H1 (cell line): Measurements from ENCODE around the gene TNFAIP1. TPM values are rescaled to one million over a fixed set of nuclear protein-coding genes. Genes with fewer than 3 reads are reported as not detected.

Experiments used
- BRCA1 ChIP-seq: IDR thresholded peaks from 2 replicates; pipeline ENCODE4 v1.6.1; 2012; ENCODE audit warnings: low read depth, low read length, improper control_type of control experiment
- CREB1 ChIP-seq: IDR thresholded peaks from 2 replicates; pipeline ENCODE4 v1.6.1; 2012; ENCODE audit warnings: inconsistent platforms
- GABPA ChIP-seq: IDR thresholded peaks from 2 replicates; pipeline ENCODE4 v1.6.1; 2011; ENCODE audit warnings: mild to moderate bottlenecking, low read length, moderate library complexity, borderline replicate concordance; ENCODE audit not compliant: insufficient read depth
- KDM1A ChIP-seq: fragments of 200-600, 300-600 bp; sonication (generic); IDR thresholded peaks from 2 replicates; pipeline ENCODE4 v1.7.1; 2016; ENCODE audit warnings: mild to moderate bottlenecking, low read length, borderline replicate concordance
- MAFK ChIP-seq: IDR thresholded peaks from 2 replicates; pipeline ENCODE4 v1.6.1; 2012; ENCODE audit warnings: low read depth, mild to moderate bottlenecking, improper control_type of control experiment, low read length
- POLR2A ChIP-seq, 2 experiments: IDR thresholded peaks; 1 replicate in 1 of 2; 2 replicates in 1 of 2; pipeline ENCODE4 v1.6.1; 2011; ENCODE audit warnings: low read depth in 2 of 2, low read length in 2 of 2, mild to moderate bottlenecking in 2 of 2; ENCODE audit errors: control extremely low read depth in 1 of 2
- SRF ChIP-seq: IDR thresholded peaks from 2 replicates; pipeline ENCODE4 v1.6.1; 2011; ENCODE audit warnings: mild to moderate bottlenecking, low read depth, low read length, moderate library complexity
- polyA plus RNA-seq, 7 experiments: library from polyadenylated mRNA; depleted of rRNA in 3 of 7; stranded (reverse) in 5 of 7; unstranded in 2 of 7; fragments of >200 nt in 5 of 7; fragments of 200-250 nt in 2 of 7; gene quantifications; 1 replicate in 5 of 7; 2 replicates in 1 of 7; 4 replicates in 1 of 7; pipeline versions ENCODE4 v1.2.1 to v1.2.3, GENCODE V29; 2011 to 2013; ENCODE audit warnings: missing spikeins in 2 of 7, mixed read lengths in 2 of 7
- total RNA-seq: library from RNA; stranded (reverse); fragmentation: NEBNext Ultra II Directional; extraction: Animal tissue kit (Norgen Biotek cat#: 25700); gene quantifications from 2 replicates; pipeline ENCODE4 v1.2.1, GENCODE V29; 2021
- TF ChIP-seq, protein P1 (sequence below): IDR thresholded peaks from 2 replicates; pipeline ENCODE4 v1.6.1; 2012; ENCODE audit warnings: inconsistent platforms
- TF ChIP-seq, protein P2 (sequence below): fragments of 300-600 bp; sonication (generic); IDR thresholded peaks from 2 replicates; pipeline ENCODE4 v1.7.1; 2012; ENCODE audit warnings: low read length, moderate library complexity, mild to moderate bottlenecking, inconsistent platforms; ENCODE audit not compliant: insufficient replicate concordance
- TF ChIP-seq, protein P3 (sequence below): IDR thresholded peaks from 2 replicates; pipeline ENCODE4 v1.6.1; 2011; ENCODE audit warnings: low read depth, mild to moderate bottlenecking, low read length; ENCODE audit not compliant: insufficient read depth

TNFAIP1 gene
- total and polyA plus RNA-seq, 2 of the 8 experiments (the other 6 are each of a cell fraction or from before 2014, with no cell fraction given): 16.9 to 19.5 TPM

DNA sequence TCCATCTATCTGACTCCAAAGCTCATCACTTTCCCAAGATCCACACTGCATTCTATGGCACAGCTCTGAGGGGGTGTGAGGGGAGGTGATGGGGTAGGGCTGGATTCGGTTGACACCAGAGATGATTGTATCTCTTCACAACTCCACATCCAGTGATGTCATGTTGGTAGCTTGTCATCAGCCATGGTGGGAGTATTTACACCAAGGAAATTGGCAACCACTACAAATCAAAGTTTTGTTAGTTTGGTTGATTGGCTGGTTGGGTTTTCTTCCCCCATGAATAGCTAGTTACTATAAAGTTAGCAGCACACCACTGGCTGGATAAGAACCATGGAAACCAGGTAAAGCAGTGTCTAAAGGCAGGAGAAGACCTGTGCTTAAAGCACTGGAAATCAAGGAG lies 55.4 kb downstream of the TNFAIP1 start (continued):
- TF ChIP-seq BRCA1 (no peak), POLR2A (IDR thresholded peaks at IDR 0.05; ENCODE audit: control extremely low read depth in 1 of 2, low read depth in 2 of 2, low read length in 2 of 2) (no peak), SRF (no peak), MAFK (no peak), KDM1A (no peak), GABPA (no peak), CREB1 (no peak)
- TF ChIP-seq, protein P1, sequence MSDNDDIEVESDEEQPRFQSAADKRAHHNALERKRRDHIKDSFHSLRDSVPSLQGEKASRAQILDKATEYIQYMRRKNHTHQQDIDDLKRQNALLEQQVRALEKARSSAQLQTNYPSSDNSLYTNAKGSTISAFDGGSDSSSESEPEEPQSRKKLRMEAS: no peak
- TF ChIP-seq, protein P2, sequence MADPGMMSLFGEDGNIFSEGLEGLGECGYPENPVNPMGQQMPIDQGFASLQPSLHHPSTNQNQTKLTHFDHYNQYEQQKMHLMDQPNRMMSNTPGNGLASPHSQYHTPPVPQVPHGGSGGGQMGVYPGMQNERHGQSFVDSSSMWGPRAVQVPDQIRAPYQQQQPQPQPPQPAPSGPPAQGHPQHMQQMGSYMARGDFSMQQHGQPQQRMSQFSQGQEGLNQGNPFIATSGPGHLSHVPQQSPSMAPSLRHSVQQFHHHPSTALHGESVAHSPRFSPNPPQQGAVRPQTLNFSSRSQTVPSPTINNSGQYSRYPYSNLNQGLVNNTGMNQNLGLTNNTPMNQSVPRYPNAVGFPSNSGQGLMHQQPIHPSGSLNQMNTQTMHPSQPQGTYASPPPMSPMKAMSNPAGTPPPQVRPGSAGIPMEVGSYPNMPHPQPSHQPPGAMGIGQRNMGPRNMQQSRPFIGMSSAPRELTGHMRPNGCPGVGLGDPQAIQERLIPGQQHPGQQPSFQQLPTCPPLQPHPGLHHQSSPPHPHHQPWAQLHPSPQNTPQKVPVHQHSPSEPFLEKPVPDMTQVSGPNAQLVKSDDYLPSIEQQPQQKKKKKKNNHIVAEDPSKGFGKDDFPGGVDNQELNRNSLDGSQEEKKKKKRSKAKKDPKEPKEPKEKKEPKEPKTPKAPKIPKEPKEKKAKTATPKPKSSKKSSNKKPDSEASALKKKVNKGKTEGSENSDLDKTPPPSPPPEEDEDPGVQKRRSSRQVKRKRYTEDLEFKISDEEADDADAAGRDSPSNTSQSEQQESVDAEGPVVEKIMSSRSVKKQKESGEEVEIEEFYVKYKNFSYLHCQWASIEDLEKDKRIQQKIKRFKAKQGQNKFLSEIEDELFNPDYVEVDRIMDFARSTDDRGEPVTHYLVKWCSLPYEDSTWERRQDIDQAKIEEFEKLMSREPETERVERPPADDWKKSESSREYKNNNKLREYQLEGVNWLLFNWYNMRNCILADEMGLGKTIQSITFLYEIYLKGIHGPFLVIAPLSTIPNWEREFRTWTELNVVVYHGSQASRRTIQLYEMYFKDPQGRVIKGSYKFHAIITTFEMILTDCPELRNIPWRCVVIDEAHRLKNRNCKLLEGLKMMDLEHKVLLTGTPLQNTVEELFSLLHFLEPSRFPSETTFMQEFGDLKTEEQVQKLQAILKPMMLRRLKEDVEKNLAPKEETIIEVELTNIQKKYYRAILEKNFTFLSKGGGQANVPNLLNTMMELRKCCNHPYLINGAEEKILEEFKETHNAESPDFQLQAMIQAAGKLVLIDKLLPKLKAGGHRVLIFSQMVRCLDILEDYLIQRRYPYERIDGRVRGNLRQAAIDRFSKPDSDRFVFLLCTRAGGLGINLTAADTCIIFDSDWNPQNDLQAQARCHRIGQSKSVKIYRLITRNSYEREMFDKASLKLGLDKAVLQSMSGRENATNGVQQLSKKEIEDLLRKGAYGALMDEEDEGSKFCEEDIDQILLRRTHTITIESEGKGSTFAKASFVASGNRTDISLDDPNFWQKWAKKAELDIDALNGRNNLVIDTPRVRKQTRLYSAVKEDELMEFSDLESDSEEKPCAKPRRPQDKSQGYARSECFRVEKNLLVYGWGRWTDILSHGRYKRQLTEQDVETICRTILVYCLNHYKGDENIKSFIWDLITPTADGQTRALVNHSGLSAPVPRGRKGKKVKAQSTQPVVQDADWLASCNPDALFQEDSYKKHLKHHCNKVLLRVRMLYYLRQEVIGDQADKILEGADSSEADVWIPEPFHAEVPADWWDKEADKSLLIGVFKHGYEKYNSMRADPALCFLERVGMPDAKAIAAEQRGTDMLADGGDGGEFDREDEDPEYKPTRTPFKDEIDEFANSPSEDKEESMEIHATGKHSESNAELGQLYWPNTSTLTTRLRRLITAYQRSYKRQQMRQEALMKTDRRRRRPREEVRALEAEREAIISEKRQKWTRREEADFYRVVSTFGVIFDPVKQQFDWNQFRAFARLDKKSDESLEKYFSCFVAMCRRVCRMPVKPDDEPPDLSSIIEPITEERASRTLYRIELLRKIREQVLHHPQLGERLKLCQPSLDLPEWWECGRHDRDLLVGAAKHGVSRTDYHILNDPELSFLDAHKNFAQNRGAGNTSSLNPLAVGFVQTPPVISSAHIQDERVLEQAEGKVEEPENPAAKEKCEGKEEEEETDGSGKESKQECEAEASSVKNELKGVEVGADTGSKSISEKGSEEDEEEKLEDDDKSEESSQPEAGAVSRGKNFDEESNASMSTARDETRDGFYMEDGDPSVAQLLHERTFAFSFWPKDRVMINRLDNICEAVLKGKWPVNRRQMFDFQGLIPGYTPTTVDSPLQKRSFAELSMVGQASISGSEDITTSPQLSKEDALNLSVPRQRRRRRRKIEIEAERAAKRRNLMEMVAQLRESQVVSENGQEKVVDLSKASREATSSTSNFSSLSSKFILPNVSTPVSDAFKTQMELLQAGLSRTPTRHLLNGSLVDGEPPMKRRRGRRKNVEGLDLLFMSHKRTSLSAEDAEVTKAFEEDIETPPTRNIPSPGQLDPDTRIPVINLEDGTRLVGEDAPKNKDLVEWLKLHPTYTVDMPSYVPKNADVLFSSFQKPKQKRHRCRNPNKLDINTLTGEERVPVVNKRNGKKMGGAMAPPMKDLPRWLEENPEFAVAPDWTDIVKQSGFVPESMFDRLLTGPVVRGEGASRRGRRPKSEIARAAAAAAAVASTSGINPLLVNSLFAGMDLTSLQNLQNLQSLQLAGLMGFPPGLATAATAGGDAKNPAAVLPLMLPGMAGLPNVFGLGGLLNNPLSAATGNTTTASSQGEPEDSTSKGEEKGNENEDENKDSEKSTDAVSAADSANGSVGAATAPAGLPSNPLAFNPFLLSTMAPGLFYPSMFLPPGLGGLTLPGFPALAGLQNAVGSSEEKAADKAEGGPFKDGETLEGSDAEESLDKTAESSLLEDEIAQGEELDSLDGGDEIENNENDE: no peak
- TF ChIP-seq, protein P3, sequence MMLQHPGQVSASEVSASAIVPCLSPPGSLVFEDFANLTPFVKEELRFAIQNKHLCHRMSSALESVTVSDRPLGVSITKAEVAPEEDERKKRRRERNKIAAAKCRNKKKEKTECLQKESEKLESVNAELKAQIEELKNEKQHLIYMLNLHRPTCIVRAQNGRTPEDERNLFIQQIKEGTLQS: no peak
